Neural crest cell (in vitro differentiated cells): ENCODE results near the gene IL17RA. TPM values are rescaled to one million over a fixed set of nuclear protein-coding genes. Genes with fewer than 3 reads are reported as not detected.
"Not testable (repeated sequence)": the region's sequence is repeated elsewhere in the genome, so short reads cannot be mapped to it uniquely, and the experiment has no call there.

Experiments
- DNase-seq: peaks from one replicate; pipeline ENCODE4 v3.0.0; 2021; ENCODE audit warnings: low read depth, mixed read lengths, low spot score
- H3K27ac Mint-ChIP-seq: one replicate; pipeline ENCODE4 v1.8.0; 2021; ENCODE audit warnings: mild to moderate bottlenecking, mixed read lengths; ENCODE audit not compliant: unreplicated experiment
- H3K27me3 Mint-ChIP-seq: 2 replicates; pipeline ENCODE4 v1.8.0; 2021; ENCODE audit warnings: low read depth, mild to moderate bottlenecking, mixed read lengths
- H3K36me3 Mint-ChIP-seq: 2 replicates; pipeline ENCODE4 v1.8.0; 2021; ENCODE audit warnings: low read depth, mild to moderate bottlenecking, mixed read lengths
- H3K4me1 Mint-ChIP-seq: 2 replicates; pipeline ENCODE4 v1.8.0; 2021; ENCODE audit warnings: mixed read lengths
- H3K4me3 Mint-ChIP-seq: one replicate; pipeline ENCODE4 v1.8.0; 2021; ENCODE audit warnings: mild to moderate bottlenecking, mixed read lengths
- H3K9me3 Mint-ChIP-seq: 2 replicates; pipeline ENCODE4 v1.8.0; 2021; ENCODE audit warnings: mixed read lengths
- total RNA-seq: library from RNA; stranded (reverse); gene quantifications from 2 replicates; pipeline ENCODE4 v1.2.1, GENCODE V29; 2021
- TF ChIP-seq, protein P1 (sequence below): fragments of 200-600 bp; sonication (generic); conservative IDR thresholded peaks from 2 replicates; pipeline ENCODE4 v1.5.0; 2021; ENCODE audit warnings: antibody characterized with exemption, mild to moderate bottlenecking

Gene IL17RA
- total RNA-seq, 1 donor from 2014 or later: 7.1 TPM

GRCh38 chr22:17145021-17145680 is 60.4 kb downstream of the IL17RA start:
- no peaks in the 10 kb centered on the region for H3K4me1 Mint-ChIP-seq
- no peak overlapping the region for H3K27ac Mint-ChIP-seq
- no peaks in the 10 kb centered on the region for H3K9me3 Mint-ChIP-seq
- H3K27me3 Mint-ChIP-seq: no peaks in the 10 kb centered on the region
- no peak overlapping the region for H3K4me3 Mint-ChIP-seq
- peaks cover 12% of the 10 kb centered on the region for H3K36me3 Mint-ChIP-seq
- TF ChIP-seq, protein P1, sequence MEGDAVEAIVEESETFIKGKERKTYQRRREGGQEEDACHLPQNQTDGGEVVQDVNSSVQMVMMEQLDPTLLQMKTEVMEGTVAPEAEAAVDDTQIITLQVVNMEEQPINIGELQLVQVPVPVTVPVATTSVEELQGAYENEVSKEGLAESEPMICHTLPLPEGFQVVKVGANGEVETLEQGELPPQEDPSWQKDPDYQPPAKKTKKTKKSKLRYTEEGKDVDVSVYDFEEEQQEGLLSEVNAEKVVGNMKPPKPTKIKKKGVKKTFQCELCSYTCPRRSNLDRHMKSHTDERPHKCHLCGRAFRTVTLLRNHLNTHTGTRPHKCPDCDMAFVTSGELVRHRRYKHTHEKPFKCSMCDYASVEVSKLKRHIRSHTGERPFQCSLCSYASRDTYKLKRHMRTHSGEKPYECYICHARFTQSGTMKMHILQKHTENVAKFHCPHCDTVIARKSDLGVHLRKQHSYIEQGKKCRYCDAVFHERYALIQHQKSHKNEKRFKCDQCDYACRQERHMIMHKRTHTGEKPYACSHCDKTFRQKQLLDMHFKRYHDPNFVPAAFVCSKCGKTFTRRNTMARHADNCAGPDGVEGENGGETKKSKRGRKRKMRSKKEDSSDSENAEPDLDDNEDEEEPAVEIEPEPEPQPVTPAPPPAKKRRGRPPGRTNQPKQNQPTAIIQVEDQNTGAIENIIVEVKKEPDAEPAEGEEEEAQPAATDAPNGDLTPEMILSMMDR: no peak
- DNase-seq: no peak

DNA sequence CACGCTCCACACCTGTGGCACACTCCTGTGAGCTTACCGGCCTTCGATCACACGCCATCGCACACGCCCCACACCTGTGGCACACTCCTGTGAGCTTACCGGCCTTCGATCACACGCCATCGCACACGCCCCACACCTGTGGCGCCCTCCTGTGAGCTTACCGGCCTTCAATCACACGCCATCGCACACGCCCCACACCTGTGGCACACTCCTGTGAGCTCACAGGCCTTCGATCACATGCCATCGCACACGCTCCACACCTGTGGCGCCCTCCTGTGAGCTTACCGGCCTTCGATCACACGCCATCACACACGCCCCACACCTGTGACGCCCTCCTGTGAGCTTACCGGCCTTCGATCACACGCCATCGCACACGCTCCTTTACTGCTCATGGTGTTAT is 62.7 kb downstream of the IL17RA start:
- not testable (repeated sequence) for H3K27me3 Mint-ChIP-seq, DNase-seq, H3K4me1 Mint-ChIP-seq, H3K36me3 Mint-ChIP-seq, H3K9me3 Mint-ChIP-seq, H3K4me3 Mint-ChIP-seq, H3K27ac Mint-ChIP-seq

DNA sequence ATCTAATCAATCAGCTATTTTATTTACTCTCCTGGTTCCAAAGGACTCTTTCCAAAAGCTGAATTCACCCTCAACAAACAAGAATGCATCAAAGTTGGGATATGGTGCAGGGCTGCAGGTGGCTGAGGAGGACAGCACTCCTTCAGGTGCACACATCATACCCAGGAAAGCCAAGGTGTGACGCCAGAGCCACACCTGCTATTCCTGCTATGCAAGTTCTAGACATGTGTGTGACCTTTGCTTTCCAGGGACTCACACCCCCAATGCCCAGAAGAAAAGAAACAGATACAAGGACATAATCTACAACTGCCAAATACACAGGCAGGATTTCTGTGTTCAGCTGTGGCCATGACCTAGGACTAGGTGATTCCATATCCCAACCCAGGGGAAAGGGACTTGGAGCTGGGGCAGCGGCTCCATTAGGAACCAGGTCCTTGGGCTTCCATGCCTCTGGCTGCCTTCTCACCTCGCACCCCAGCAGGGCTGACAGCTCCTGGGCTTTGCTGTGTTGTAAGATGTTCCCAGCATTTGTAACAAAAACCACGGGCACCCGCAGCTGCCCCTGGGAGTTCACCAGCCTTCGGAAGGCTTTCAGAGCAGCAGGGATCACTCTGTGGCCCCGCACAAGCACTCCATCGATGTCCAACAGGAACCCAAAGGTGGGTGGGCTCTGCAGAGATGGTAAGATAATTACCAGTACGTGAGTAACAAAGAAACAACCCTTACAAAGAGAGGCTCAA is 64.4 kb downstream of the IL17RA start:
- TF ChIP-seq, protein P1: no peak
- peaks cover 4% of the 10 kb centered on the region for H3K36me3 Mint-ChIP-seq
- H3K4me3 Mint-ChIP-seq: no peak overlapping the region
- peaks cover 8% of the 10 kb centered on the region for H3K4me1 Mint-ChIP-seq
- no peak for DNase-seq
- no peaks in the 10 kb centered on the region for H3K27me3 Mint-ChIP-seq
- no peaks in the 10 kb centered on the region for H3K9me3 Mint-ChIP-seq
- H3K27ac Mint-ChIP-seq: no peak overlapping the region

DNA sequence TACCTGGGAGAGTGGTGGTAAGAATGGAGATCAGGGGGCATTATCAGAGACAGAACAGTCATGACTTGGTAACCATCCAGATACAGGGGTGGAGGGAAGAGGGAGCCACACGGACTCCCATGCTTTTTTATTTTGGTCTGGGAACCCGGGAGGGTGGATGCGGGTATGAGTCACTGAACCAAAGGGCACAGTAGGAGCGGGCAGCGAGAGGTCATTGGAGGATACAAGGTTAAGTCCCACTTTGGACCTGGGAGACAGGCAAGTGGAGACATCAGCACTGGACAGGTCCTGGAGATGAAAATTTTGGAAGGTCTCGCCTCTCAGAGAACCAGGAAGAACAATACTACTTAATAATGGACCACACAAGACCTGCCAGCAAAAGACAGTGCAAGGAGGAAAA is 67.5 kb downstream of the IL17RA start:
- Mint-ChIP-seq H3K36me3 (peaks cover 4% of the 10 kb centered on the region), H3K9me3 (no peaks in the 10 kb centered on the region), H3K4me1 (peaks cover 15% of the 10 kb centered on the region), H3K27ac (no peak overlapping the region), H3K4me3 (no peak overlapping the region), H3K27me3 (no peaks in the 10 kb centered on the region)
- DNase-seq: no peak
- TF ChIP-seq, protein P1: no peak

GRCh38 chr22:17152971-17153370 is 68.2 kb downstream of the IL17RA start:
- no peak for DNase-seq
- no peak overlapping the region for H3K4me3 Mint-ChIP-seq
- no peaks in the 10 kb centered on the region for H3K9me3 Mint-ChIP-seq

GRCh38 chr22:17155941-17156340 is 71.1 kb downstream of the IL17RA start:
- H3K4me1 Mint-ChIP-seq: peaks cover 27% of the 10 kb centered on the region
- no peak overlapping the region for H3K27ac Mint-ChIP-seq
- DNase-seq: no peak
- no peaks in the 10 kb centered on the region for H3K36me3 Mint-ChIP-seq
- no peaks in the 10 kb centered on the region for H3K9me3 Mint-ChIP-seq
- TF ChIP-seq, protein P1: no peak
- peak overlapping the region; percentile 81 for H3K4me3 Mint-ChIP-seq
- H3K27me3 Mint-ChIP-seq: no peaks in the 10 kb centered on the region

More at GRCh38 chr22:17152971-17153370, 68.2 kb downstream of the IL17RA start:
- TF ChIP-seq, protein P1: no peak
- Mint-ChIP-seq H3K27me3 (no peaks in the 10 kb centered on the region), H3K36me3 (no peaks in the 10 kb centered on the region), H3K27ac (no peak overlapping the region), H3K4me1 (peaks cover 19% of the 10 kb centered on the region)
